BJ (cell line): Measurements from ENCODE around the gene TMEM52. TPM values are rescaled to one million over a fixed set of nuclear protein-coding genes. Genes with fewer than 3 reads are reported as not detected.

Experiments
- CTCF ChIA-PET: fragments of 350-600 bp; formaldehyde crosslinking; extraction: SDS; loops from one replicate; lab custom pipeline; 2021; ENCODE audit warnings: antibody characterized with exemption, inconsistent platforms; lab: Yijun Ruan, JAX
- POLR2A ChIA-PET: fragments of 300-600 bp; sonication (Branson Sonifier 250); formaldehyde crosslinking; extraction: SDS; loops from one replicate; lab custom pipeline; 2021; ENCODE audit warnings: antibody characterized with exemption; lab: Charles Lee
- DNase-seq: peaks from one replicate; pipeline ENCODE4 v3.0.0-alpha.2; 2011; ENCODE audit warnings: low read depth
- H3K27me3 ChIP-seq: 2 replicates; pipeline ENCODE4 v1.6.0; 2011; ENCODE audit warnings: low read length; ENCODE audit not compliant: control insufficient read depth, insufficient read depth
- H3K36me3 ChIP-seq: 2 replicates; pipeline ENCODE4 v1.5.1; 2011; ENCODE audit warnings: low read length; ENCODE audit not compliant: control insufficient read depth, insufficient read depth
- H3K4me3 ChIP-seq: 2 replicates; pipeline ENCODE4 v1.5.1; 2011; ENCODE audit warnings: low read depth, mild to moderate bottlenecking, control low read depth, low read length
- polyA plus RNA-seq: library from polyadenylated mRNA; depleted of rRNA; stranded (reverse); fragments of >200 nt; gene quantifications from 2 replicates; pipeline ENCODE4 v1.2.3, GENCODE V29; 2011
- TF ChIP-seq, protein P1 (sequence below): IDR thresholded peaks from 2 replicates; pipeline ENCODE4 v1.5.1; 2011; ENCODE audit warnings: low read depth, mild to moderate bottlenecking, control low read depth, inconsistent platforms, low read length, moderate library complexity; ENCODE audit not compliant: insufficient read depth

TMEM52 gene
- polyA plus RNA-seq, 1 experiment, result 1.0 TPM

DNA sequence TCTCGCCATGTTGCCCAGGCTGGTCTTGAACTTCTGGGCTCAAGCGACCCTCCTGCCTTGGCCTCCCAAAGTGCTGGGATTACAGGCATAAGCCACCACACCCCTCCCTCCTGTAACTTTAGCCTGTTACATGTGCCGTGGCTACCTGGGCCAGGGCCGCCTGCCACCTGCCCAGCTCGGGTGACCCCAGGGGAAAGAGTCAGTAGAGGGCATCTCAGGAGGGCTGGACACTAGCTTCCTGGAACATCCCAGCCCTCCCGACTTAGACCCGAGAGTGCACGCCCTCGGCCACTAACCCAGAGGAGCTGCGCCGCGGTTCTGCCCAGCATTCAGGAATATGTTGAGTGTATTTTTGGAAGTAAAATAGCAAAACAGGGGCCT, 40.4 kb upstream of the TMEM52 start:
- peaks cover 10% of the 10 kb centered on the region for H3K27me3 ChIP-seq
- POLR2A ChIA-PET, result no interaction called here
- DNase-seq, result no peak
- H3K4me3 ChIP-seq, result no peak overlapping the region
- TF ChIP-seq, protein P1, sequence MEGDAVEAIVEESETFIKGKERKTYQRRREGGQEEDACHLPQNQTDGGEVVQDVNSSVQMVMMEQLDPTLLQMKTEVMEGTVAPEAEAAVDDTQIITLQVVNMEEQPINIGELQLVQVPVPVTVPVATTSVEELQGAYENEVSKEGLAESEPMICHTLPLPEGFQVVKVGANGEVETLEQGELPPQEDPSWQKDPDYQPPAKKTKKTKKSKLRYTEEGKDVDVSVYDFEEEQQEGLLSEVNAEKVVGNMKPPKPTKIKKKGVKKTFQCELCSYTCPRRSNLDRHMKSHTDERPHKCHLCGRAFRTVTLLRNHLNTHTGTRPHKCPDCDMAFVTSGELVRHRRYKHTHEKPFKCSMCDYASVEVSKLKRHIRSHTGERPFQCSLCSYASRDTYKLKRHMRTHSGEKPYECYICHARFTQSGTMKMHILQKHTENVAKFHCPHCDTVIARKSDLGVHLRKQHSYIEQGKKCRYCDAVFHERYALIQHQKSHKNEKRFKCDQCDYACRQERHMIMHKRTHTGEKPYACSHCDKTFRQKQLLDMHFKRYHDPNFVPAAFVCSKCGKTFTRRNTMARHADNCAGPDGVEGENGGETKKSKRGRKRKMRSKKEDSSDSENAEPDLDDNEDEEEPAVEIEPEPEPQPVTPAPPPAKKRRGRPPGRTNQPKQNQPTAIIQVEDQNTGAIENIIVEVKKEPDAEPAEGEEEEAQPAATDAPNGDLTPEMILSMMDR, result no peak
- no peaks in the 10 kb centered on the region for H3K36me3 ChIP-seq
- CTCF ChIA-PET, result interaction anchor here (1.6 to 3.1 kb wide), 4 partner anchors 10 to 215 kb away, joined by 5 to 50 read pairs (median 12); no protein-coding TSS in a partner anchor

DNA sequence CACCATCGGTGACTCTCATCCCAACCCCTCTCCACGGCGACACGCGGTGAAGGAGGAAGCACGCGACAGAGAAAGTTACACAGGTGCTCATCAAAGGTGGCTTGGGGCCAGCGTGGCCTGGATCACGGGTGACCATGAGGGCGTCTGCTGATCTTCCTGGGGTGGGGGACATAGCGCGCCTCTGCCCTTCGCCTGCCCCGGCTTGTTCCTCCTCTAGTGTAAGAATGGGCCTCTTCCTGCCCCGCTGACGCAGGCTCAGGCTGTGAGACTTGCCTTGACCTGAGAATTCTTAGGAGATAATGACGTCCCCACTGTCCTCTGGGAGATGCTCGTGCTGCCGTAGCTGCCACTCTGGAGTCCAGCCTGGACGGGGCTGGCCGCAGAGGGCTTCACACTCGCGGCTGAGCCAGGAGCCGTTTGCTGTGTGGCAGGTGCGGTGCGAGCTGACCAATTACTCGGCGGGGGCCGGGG, 39.0 kb upstream of the TMEM52 start:
- CTCF ChIA-PET, result interaction anchor here (1.6 kb wide), 1 partner anchor 14 kb away, joined by 5 read pairs; no protein-coding TSS in a partner anchor
- Histone ChIP-seq H3K4me3 (no peak overlapping the region), H3K27me3 (peaks cover 10% of the 10 kb centered on the region), H3K36me3 (no peaks in the 10 kb centered on the region)
- POLR2A ChIA-PET, result no interaction called here
- DNase-seq, result no peak
- TF ChIP-seq, protein P1, result no peak

DNA sequence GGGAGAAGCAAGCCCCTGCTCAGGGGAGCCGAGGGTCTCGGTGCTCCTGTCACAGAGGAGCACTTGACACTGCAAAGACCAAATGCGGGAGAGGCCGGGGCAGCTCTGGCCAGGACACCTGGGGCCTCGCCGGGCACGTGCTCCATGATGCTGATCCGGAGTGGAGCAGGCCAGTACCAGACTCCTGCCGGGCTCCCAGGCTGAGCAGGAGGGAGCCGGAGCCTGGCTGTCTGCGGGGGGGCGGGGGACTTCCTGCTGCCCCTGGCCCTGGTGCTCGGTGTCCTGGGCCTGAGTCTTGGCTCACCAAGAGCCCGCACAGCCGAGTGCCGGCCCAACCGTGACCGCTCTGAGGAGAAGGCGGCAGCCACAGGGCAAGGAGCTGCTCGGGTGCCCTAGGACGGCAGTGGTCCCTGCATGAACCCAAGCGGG, 38.5 kb upstream of the TMEM52 start:
- ChIA-PET POLR2A (no interaction called here), CTCF (interaction anchor here (1.6 to 1.8 kb wide), 2 partner anchors 14 to 88 kb away, joined by 5 read pairs; no protein-coding TSS in a partner anchor)
- H3K27me3 ChIP-seq, result peaks cover 8% of the 10 kb centered on the region; the same call in 1 of the 2 replicates
- H3K4me3 ChIP-seq, result no peak overlapping the region
- DNase-seq, result no peak
- TF ChIP-seq, protein P1, result no peak
- no peaks in the 10 kb centered on the region for H3K36me3 ChIP-seq

DNA sequence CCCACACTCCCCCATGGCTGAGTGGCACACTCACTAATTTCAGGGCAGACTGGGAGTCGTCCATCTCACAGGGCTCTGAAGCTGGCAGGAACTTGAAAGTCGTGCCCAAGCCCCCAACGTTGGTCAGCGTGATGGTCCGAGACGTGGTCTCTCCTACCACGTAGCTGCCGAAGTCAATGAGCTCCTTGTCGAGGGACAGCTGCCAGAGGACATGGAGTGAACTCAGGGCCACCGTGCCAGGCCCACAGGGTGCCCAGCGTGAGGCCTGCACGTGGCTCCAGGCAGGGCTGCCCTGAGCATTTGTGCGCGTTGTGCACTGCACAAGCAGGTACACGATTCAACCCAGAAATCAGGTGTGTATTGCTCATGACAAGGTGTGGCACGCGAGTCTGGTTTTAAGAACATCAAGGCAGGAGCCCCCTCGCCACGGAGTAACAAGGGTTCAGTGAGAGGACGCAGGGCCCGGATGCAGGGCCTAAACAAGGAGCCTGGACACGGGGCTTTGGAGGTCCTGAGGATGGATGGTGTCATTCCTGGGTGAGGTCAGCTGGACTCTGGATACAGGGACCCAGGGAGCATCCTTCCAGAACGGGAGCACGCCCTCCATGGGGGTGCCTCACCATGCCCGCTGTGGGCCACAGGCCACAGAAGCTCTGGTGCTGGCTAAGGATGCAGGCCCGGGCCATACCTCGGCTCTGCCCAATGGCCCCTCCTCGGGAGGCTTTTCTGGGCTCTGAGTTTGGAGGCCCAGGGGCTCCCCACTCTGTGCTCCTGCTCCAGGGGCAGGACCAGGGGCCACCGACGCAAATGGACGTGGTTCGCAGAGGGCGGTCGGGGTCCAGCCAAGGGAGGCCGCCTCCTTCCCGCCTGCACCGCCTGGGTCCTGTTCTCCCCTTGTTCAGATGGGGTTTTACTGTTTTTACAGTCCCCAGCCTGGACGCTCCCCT, 37.8 kb upstream of the TMEM52 start:
- H3K36me3 ChIP-seq, result no peaks in the 10 kb centered on the region
- peaks cover 8% of the 10 kb centered on the region; the same call in 1 of the 2 replicates for H3K27me3 ChIP-seq
- H3K4me3 ChIP-seq, result no peak overlapping the region
- DNase-seq, result no peak
- ChIA-PET POLR2A (no interaction called here), CTCF (interaction anchor here (1.8 kb wide), 1 partner anchor 88 kb away, joined by 5 read pairs; no protein-coding TSS in a partner anchor)
- TF ChIP-seq, protein P1, result no peak

DNA sequence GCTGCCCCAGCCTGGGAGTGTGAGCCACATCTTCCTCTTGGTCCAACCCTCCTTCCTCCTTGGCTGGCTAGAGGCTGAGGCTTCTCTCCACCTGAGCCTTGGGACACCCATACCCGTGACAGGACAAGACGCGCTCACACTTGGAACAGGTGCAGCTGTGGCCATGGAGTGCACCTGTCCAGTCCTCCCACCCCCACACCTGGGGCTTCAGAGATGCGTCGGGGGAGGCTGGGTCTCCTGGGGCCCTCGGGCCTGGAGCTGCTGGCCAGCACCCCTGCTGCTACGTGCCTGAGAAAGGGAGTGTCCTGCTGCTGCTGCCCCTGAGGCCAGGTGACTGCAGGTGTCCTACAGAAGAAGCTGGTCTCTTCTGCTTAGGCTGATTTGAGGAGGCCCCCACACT, 37.0 kb upstream of the TMEM52 start:
- DNase-seq, result no peak
- ChIA-PET CTCF (interaction anchor here (1.8 kb wide), 1 partner anchor 89 kb away, joined by 5 read pairs; no protein-coding TSS in a partner anchor), POLR2A (no interaction called here)
- H3K27me3 ChIP-seq, result peaks cover 3% of the 10 kb centered on the region; the same call in 1 of the 2 replicates
- TF ChIP-seq, protein P1, result no peak
- H3K36me3 ChIP-seq, result no peaks in the 10 kb centered on the region
- no peak overlapping the region for H3K4me3 ChIP-seq
